ENCODE data around the gene FANCC. TPM values are rescaled to one million over a fixed set of nuclear protein-coding genes. Genes with fewer than 3 reads are reported as not detected.

Gene FANCC
- total RNA-seq, 3 donors from 2014 or later (not counting 1 experiment from before 2014, with no cell fraction given): 9.9 to 18.9 (median 12.8) TPM

DNA sequence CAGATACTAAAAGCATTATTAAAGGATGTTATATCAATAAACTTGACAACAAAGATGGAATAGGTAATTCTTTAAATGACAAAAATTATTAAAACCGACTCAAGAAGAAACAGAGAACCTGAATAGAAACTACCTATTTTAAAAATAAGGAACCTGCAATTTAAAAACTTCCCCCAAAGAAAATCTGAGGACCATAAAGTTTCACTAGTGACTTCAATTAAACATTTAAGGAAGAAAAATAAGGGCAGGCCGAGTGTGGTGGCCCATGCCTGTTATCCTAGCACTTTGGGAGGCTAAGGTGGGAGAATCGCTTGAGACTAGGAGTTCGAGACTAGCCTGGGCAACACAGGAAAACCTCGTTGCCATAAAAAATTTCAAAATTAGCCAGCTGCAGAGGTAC is 99.6 kb downstream of the FANCC start:
- no peaks in the 10 kb centered on the region for H3K9me3 ChIP-seq (ENCODE audit: control insufficient read depth, insufficient read depth, low read length)
- TF ChIP-seq, protein P1, sequence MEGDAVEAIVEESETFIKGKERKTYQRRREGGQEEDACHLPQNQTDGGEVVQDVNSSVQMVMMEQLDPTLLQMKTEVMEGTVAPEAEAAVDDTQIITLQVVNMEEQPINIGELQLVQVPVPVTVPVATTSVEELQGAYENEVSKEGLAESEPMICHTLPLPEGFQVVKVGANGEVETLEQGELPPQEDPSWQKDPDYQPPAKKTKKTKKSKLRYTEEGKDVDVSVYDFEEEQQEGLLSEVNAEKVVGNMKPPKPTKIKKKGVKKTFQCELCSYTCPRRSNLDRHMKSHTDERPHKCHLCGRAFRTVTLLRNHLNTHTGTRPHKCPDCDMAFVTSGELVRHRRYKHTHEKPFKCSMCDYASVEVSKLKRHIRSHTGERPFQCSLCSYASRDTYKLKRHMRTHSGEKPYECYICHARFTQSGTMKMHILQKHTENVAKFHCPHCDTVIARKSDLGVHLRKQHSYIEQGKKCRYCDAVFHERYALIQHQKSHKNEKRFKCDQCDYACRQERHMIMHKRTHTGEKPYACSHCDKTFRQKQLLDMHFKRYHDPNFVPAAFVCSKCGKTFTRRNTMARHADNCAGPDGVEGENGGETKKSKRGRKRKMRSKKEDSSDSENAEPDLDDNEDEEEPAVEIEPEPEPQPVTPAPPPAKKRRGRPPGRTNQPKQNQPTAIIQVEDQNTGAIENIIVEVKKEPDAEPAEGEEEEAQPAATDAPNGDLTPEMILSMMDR (IDR thresholded peaks at IDR 0.05): no peak
- H3K36me3 ChIP-seq (ENCODE audit: control insufficient read depth, insufficient read depth, low read length): no peaks in the 10 kb centered on the region
- ATAC-seq (no peak), DNase-seq (no peak)
- H3K4me1 ChIP-seq (ENCODE audit: control insufficient read depth, insufficient read depth, low read length): no peaks in the 10 kb centered on the region
- H3K27me3 Mint-ChIP-seq (ENCODE audit: low read depth in 2 of 2): no peaks in the 10 kb centered on the region
- no peak overlapping the region for H3K4me3 Mint-ChIP-seq
- H3K36me3 Mint-ChIP-seq: no peaks in the 10 kb centered on the region
- no peaks in the 10 kb centered on the region for H3K9me3 Mint-ChIP-seq
- H3K27ac ChIP-seq (ENCODE audit: low read length): no peak overlapping the region
- no peak overlapping the region for H3K4me3 ChIP-seq (ENCODE audit: low read length)
- H3K4me1 Mint-ChIP-seq: no peaks in the 10 kb centered on the region
- H3K27me3 ChIP-seq (ENCODE audit: control insufficient read depth, insufficient read depth, low read length): no peaks in the 10 kb centered on the region
- intact Hi-C loops (cut with micrococcal nuclease): no loop called here
- H3K27ac Mint-ChIP-seq: no peak overlapping the region
- 57% methylated on average over 4 of the region's 5 CpGs for WGBS (ENCODE audit: insufficient coverage)

DNA sequence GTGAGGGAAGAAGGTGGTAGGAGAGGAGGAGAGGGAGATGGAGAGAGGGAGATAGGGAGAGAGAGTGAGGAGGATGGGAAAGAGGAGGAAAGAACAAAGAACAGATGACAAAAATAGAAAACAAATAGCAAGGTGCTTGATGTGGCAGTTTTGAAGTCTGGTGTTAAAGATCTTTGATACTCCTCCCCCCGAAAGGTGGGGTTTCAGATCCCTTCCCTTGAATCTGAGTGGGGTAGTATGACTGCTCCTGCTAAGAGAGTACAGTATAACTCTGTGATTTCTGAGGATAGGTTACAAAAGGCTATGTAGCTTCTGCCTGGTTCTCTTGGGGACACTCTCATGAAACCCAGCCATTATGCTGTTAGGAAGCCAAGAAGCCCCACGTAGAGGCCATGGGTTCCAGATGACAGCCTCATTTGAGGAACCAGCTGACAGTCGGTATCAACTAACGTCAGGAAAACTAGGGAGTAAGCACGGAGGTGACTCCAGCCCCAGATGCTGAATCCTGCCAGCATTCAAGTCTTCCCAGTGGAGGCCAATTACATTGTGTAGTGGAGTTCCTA is 102.1 kb downstream of the FANCC start:
- TF ChIP-seq, protein P1 (IDR thresholded peaks at IDR 0.05): no peak
- no peak for ATAC-seq
- H3K27me3 ChIP-seq (ENCODE audit: control insufficient read depth, insufficient read depth, low read length): no peaks in the 10 kb centered on the region
- 93% methylated on average over 5 of the region's 5 CpGs for WGBS (ENCODE audit: insufficient coverage)
- intact Hi-C loops (cut with micrococcal nuclease): no loop called here
- no peaks in the 10 kb centered on the region for H3K9me3 ChIP-seq (ENCODE audit: control insufficient read depth, insufficient read depth, low read length)
- H3K27ac ChIP-seq (ENCODE audit: low read length): no peak overlapping the region
- Mint-ChIP-seq H3K27me3 (ENCODE audit: low read depth in 2 of 2) (no peaks in the 10 kb centered on the region), H3K9me3 (no peaks in the 10 kb centered on the region), H3K4me3 (no peak overlapping the region), H3K4me1 (peaks cover 0 to 4% of the 10 kb centered on the region in 2 donors), H3K27ac (no peak overlapping the region), H3K36me3 (no peaks in the 10 kb centered on the region)
- DNase-seq: no peak
- H3K36me3 ChIP-seq (ENCODE audit: control insufficient read depth, insufficient read depth, low read length): no peaks in the 10 kb centered on the region
- H3K4me3 ChIP-seq (ENCODE audit: low read length): no peak overlapping the region
- H3K4me1 ChIP-seq (ENCODE audit: control insufficient read depth, insufficient read depth, low read length): no peaks in the 10 kb centered on the region

DNA sequence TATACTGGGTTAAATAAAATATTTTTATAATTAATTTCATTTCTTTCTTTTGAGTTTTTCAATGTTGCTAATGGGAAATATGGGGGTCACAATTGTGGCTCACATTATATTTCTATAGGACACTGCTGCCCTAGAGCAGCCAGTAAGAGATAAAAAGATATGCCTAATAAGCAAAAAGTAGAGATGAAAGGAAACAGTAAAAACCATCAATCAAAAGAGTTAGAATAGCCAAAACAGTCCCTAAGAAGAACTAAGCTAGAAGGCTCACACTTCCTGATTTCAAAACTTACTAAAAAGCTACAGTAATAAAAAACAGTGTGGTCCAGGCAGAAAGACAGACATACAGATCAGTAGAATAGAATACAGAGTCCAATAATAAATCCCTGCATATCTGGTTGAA is 104.4 kb downstream of the FANCC start:
- Histone ChIP-seq H3K36me3 (ENCODE audit: control insufficient read depth, insufficient read depth, low read length) (no peaks in the 10 kb centered on the region), H3K27me3 (ENCODE audit: control insufficient read depth, insufficient read depth, low read length) (no peaks in the 10 kb centered on the region), H3K4me1 (ENCODE audit: control insufficient read depth, insufficient read depth, low read length) (no peaks in the 10 kb centered on the region), H3K4me3 (ENCODE audit: low read length) (no peak overlapping the region), H3K9me3 (ENCODE audit: control insufficient read depth, insufficient read depth, low read length) (no peaks in the 10 kb centered on the region), H3K27ac (ENCODE audit: low read length) (no peak overlapping the region)
- Mint-ChIP-seq H3K36me3 (no peaks in the 10 kb centered on the region), H3K27ac (no peak overlapping the region), H3K4me1 (peaks cover 0 to 4% of the 10 kb centered on the region in 2 donors), H3K9me3 (no peaks in the 10 kb centered on the region), H3K4me3 (no peak overlapping the region), H3K27me3 (ENCODE audit: low read depth in 2 of 2) (no peaks in the 10 kb centered on the region)
- TF ChIP-seq, protein P1 (IDR thresholded peaks at IDR 0.05): no peak
- DNase-seq: no peak
- no peak for ATAC-seq
- intact Hi-C loops (cut with micrococcal nuclease): no loop called here

DNA sequence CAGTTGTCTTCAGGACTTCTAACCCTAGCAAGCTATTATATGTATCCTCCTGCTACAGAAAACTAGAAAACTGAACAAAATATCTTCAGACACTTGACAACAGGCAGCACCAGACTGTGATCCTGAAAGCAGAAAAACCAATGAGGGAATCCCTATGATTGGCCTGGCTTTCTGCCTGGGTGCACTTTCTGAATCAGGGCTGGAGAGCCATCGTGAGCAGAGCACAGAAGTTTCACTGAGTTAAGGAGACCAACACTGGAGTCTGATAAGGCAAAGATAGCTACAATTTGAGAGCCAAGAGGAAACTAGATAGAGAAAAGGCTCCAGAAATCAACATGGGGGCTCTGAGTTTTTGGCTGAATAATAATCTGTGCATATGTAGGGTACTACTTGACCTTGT is 106.5 kb downstream of the FANCC start:
- Histone ChIP-seq H3K27ac (ENCODE audit: low read length) (no peak overlapping the region), H3K27me3 (ENCODE audit: control insufficient read depth, insufficient read depth, low read length) (no peaks in the 10 kb centered on the region), H3K9me3 (ENCODE audit: control insufficient read depth, insufficient read depth, low read length) (no peaks in the 10 kb centered on the region), H3K4me3 (ENCODE audit: low read length) (no peak overlapping the region), H3K4me1 (ENCODE audit: control insufficient read depth, insufficient read depth, low read length) (no peaks in the 10 kb centered on the region), H3K36me3 (ENCODE audit: control insufficient read depth, insufficient read depth, low read length) (no peaks in the 10 kb centered on the region)
- ATAC-seq: no peak
- WGBS (ENCODE audit: insufficient coverage): 91% methylated on average over 1 of the region's 1 CpG
- peaks cover 4% of the 10 kb centered on the region in 2 donors for H3K4me1 Mint-ChIP-seq
- H3K27me3 Mint-ChIP-seq (ENCODE audit: low read depth in 2 of 2): no peaks in the 10 kb centered on the region
- H3K27ac Mint-ChIP-seq: no peak overlapping the region
- no peak overlapping the region for H3K4me3 Mint-ChIP-seq
- TF ChIP-seq, protein P1 (IDR thresholded peaks at IDR 0.05): no peak
- no peak for DNase-seq
- H3K36me3 Mint-ChIP-seq: no peaks in the 10 kb centered on the region
- H3K9me3 Mint-ChIP-seq: no peaks in the 10 kb centered on the region
- intact Hi-C loops (cut with micrococcal nuclease): no loop called here

All from natural killer cell (primary cell).